Renal cortical epithelial cell (primary cell): Measurements from ENCODE around the gene PPM1L. TPM values are rescaled to one million over a fixed set of nuclear protein-coding genes. Genes with fewer than 3 reads are reported as not detected.
A peak's percentile ranks its signal among the peaks of the same experiment; 100 is the strongest.

Experiments used
- DNase-seq: peaks from one replicate; pipeline ENCODE4 v3.0.0-alpha.2; 2011; ENCODE audit warnings: low read depth
- total RNA-seq: library from RNA; depleted of rRNA; stranded (reverse); fragments of >200 nt; gene quantifications from 2 replicates; pipeline ENCODE4 v1.2.3, GENCODE V29; 2014

The PPM1L gene
- total RNA-seq, 1 donor from 2014 or later: 5.1 TPM

GRCh38 chr3:161038725-161039124 is 282.7 kb downstream of the PPM1L start:
- DNase-seq: peak; percentile 61

GRCh38 chr3:161042023-161042501 is 286.0 kb downstream of the PPM1L start:
- peak; percentile 100 for DNase-seq

DNA sequence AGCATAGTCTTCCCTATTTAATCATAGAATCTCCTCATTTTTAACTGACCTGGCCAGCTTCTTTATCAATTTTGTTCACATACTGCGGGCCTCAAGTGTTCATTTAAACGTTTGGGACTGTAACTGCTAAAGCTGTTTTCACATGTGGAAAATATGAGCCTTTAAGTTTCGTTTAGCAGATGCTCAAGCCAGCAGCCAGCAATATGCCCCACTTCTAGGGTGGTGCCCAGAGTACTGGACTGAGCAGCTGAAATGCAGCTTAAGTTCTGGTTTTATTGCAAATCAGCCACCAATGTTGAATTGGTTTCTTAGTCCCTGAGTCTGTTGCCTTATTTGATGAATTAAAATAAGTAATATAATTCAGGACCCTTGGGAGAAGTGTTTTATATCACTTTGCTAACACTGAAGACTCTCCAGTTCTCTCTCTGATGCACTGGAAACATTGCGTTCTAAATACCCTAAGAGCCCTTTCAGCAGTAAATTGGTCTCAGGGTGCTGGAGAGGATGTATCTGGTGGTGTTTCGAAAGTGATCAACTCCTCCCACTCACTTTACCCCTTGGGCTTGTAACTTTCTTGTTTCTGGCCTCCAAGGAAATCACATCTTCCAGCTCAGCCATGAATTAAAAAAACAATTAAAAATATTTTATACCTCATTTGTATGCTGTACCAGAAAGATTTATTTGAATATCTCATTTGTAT is 287.5 kb downstream of the PPM1L start:
- DNase-seq: no peak

- DNase-seq: no peak
Observed at GRCh38 chr3:161049683-161050248, 293.7 kb downstream of the PPM1L start.

- no peak for DNase-seq
Observed at GRCh38 chr3:161050935-161051334, 294.9 kb downstream of the PPM1L start.

DNA sequence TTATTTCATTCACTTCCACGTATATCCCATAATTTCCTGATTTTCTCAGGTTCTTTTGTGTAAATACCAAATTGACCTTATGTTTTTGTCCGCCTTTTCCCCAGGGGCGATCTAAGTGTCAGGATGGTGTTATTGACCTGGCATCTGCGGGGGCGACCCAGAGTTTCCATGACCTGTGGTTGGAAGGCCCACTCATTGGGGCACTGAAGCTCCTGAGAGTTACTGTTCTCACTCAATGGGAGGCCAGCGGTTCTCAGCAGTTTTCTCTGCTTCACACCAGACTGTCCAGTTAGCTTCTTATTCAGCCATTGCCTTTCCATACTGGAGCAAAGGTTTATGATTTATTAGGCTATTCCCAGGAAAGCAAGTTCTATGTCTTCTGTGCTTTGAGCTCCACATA is 295.8 kb downstream of the PPM1L start:
- no peak for DNase-seq

DNA sequence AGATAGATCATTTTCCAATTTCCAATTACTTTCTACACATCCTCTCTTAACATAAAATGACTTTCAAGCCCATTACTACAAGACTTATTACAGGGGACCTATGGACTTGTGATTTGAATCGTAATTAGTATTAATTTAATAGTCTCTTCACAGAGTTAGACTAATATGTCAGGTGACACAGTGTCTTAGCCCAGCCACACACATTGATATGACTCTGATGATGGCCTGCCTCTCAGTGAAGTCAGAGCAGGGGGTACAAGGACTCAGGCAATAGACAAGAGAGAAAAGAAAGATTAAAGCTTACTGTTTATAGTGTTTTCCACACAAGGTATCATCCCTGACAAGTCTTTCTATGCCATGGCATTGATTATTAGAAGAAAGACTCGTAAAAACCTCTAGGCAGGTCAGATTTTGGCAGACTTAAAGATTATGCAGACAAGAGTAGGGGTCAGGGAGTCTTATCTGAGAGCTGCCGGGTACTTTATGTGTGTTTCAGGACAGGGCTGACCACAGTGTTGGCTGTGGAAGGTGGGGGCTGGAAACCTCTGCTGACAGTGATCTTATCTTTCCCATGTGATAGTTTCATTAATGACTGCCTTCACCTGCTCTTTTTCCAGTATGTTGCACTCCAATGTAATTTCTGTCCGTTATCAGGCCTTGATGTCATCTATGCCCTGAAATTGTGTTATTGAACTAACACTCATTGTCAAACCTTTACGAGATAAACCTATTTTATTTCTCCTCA is 299.0 kb downstream of the PPM1L start:
- no peak for DNase-seq

DNA sequence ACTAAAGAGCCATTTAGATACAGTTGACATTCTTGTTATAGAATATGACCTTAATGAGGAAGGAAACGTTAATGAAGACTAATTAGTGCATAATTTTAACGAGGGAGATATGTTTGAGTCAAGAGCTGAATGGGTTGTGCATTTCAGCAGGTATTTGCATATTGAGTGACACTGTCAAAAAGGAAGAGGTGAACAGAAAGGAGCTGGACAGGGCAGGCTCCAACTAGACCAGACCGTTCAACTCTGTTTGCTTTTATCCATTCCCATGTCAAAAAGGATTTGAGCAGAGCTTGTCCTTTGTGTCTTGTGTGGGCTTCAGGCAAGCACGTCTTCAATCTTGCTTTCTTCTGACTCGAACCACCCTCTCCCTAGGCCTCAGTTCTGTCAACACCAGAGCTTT is 308.4 kb downstream of the PPM1L start:
- DNase-seq: no peak

GRCh38 chr3:161066930-161067329 is 310.9 kb downstream of the PPM1L start:
- no peak for DNase-seq

- peak; percentile 22 for DNase-seq
Observed at GRCh38 chr3:161067335-161067734, 311.3 kb downstream of the PPM1L start.

DNA sequence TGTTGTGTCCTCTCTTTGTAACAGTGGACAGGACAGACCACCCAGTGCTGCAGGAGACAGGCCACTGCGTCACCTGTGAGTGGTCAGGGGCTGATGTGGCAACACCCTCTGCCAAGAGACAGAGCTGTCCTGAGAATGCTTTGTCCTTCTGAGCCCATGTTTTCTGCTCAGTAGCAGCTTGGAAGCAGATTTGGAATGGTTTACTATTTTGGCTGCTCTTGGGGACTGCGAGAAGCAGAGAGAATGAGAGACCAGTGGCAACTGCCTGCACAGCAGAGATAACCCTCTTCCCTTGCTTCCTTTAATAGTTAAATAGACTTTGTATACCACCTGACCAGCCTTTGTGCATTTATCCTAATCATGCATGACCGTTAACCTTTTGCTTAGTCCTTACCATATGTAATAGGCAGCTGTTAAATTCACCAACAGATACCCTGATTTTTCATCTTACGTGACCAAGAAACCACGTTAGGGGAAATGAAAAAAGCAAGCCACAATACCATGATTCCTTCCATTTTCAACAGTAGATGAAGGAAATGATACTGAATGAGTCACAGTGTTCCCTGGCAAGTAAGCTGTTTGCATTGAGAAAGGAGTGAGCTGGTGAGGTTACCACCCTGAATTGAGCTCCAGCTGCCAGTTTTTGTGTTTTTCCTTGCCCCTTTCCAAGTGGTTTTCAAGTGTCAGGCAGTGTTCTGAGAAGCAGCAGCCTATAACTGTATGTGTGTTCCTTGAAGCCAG is 313.6 kb downstream of the PPM1L start:
- DNase-seq: peak; percentile 92

- no peak for DNase-seq
Observed at GRCh38 chr3:161070252-161070930, 314.4 kb downstream of the PPM1L start.

DNA sequence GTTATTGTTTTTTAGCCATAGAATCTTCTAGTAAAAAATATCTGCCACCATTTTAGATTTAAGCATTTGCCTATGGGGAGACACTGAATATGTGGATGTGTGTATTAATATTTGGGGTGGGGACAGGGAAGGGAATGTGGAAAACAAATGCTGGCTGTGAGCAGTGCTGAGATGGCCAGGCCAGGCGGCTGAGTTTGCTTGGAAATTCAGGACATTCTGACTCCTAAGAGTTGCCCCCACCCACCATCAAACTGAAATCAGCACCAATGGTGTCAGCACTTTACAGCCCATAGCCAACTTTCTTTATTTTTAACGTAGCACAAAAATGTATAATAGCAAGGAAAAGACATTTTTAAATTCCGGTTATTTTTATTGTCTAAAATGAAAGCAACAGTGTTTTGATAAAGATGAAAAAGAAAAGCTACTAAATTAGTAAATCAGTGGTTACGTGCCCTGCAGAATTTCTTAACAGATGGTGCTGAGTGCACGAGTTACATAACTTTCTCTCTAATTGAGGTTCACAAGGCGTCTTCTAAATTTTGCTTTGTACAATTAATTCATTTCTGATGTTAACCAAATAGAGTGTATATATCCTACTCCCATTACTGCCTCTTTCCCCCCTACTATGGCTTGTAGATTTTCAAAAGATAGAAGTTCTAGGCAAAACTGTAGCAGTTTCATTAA is 315.1 kb downstream of the PPM1L start:
- DNase-seq: no peak

GRCh38 chr3:161072211-161072621 is 316.2 kb downstream of the PPM1L start:
- no peak for DNase-seq

DNA sequence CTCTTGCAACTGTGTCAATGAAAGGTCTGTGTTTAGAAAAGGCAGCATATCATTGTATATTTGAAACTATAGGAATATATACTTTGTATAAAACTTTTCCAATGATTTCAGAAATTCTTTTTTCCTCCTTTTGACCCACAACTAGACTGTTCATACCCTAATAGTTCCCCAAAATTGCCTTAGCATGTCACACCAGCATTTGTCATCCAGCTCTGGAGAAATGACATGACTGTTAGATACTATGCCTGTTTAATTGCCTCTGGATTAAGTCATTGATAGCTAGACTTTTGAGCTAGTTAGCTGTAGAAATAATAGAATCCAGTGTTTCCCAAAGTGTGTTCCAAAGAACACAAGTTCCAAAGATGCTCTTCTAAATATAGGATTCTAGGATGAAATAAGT is 316.7 kb downstream of the PPM1L start:
- no peak for DNase-seq

GRCh38 chr3:161073181-161073580 is 317.1 kb downstream of the PPM1L start:
- no peak for DNase-seq

- no peak for DNase-seq
Observed at GRCh38 chr3:161081633-161082032, 325.6 kb downstream of the PPM1L start.

DNA sequence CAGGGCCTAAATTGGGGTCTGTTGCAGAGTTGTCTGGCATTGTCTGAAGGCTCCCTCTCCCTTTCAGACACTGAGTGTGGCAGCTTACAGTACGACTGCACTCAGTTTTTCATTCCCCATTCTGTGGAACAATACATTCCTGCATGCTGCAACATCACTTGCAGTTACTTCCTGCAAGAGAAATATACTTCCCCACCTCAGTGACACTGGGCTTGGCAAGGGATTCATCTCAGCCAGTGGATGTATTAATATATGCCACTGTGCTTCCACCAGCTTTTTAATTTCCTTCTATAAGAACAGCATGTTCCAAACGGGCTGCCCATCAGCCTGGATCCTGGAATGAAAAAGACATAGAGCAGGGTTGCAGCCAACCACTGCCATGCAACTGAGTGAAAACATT is 326.0 kb downstream of the PPM1L start:
- no peak for DNase-seq

- no peak for DNase-seq
Observed at GRCh38 chr3:161083131-161083530, 327.1 kb downstream of the PPM1L start.

DNA sequence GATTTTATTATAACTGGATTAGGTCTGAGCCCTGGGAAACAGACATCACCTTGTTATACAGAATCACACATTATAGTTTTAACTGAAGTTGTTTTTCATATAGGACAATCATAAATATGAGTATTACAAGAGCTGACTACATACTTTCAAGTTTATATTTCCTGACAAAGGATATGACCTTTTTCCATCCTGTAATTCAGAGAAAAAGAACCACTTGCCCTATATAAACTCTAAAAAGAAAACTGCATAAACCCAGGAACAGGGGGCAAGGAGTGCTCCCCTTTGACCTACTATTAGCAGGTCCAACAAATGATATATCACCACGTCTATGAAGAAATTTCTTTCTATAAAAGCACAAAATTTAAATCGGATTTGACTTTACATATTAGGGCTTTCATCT is 328.2 kb downstream of the PPM1L start:
- DNase-seq: no peak

GRCh38 chr3:161093895-161094294 is 337.9 kb downstream of the PPM1L start:
- no peak for DNase-seq
